GM06990 (cell line): ENCODE data around the gene TRA2B.

Experiments
- DNase-seq: peaks from one replicate; pipeline ENCODE4 v3.0.0-alpha.2; 2011; ENCODE audit not compliant: insufficient read length; ENCODE audit errors: extremely low read depth
- H3K27me3 ChIP-seq: replicated peaks from 2 replicates; pipeline ENCODE4 v1.6.0; 2011; ENCODE audit warnings: low read length; ENCODE audit not compliant: control insufficient read depth, insufficient read depth
- H3K36me3 ChIP-seq: 2 replicates; pipeline ENCODE4 v1.5.1; 2011; ENCODE audit warnings: low read length; ENCODE audit not compliant: control insufficient read depth, insufficient read depth
- H3K4me3 ChIP-seq: replicated peaks from 2 replicates; pipeline ENCODE4 v1.5.1; 2011; ENCODE audit warnings: low read depth, mild to moderate bottlenecking, control low read depth, low read length
- CTCF ChIP-seq: IDR thresholded peaks from 2 replicates; pipeline ENCODE4 v1.5.1; 2011; ENCODE audit warnings: low read length, control low read depth, mild to moderate bottlenecking, inconsistent platforms; ENCODE audit not compliant: insufficient read depth, poor library complexity, severe bottlenecking

The TRA2B gene

DNA sequence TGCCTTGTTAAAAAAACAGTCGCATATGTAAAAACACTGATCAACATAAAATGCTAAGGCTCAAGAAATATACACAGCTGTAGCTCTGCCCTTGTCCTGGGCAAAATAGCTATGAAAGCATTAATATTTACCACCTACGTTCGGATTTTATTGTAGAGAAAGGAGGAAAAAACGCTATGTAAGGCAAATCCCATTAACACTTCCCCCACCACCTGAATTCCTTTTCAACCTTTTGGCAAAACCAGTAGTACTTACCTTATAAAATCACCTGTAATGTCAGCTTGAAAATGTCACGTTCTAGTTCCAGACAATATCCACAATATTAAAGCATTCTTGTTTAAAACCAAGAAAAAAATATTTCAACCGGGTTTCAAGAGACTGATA, 3.6 kb downstream of the TRA2B start:
- no peak for TF ChIP-seq CTCF
- Histone ChIP-seq H3K4me3 (peak overlapping the region; percentile 100), H3K27me3 (no peaks in the 10 kb centered on the region), H3K36me3 (peaks cover 3% of the 10 kb centered on the region)
- DNase-seq: no peak

DNA sequence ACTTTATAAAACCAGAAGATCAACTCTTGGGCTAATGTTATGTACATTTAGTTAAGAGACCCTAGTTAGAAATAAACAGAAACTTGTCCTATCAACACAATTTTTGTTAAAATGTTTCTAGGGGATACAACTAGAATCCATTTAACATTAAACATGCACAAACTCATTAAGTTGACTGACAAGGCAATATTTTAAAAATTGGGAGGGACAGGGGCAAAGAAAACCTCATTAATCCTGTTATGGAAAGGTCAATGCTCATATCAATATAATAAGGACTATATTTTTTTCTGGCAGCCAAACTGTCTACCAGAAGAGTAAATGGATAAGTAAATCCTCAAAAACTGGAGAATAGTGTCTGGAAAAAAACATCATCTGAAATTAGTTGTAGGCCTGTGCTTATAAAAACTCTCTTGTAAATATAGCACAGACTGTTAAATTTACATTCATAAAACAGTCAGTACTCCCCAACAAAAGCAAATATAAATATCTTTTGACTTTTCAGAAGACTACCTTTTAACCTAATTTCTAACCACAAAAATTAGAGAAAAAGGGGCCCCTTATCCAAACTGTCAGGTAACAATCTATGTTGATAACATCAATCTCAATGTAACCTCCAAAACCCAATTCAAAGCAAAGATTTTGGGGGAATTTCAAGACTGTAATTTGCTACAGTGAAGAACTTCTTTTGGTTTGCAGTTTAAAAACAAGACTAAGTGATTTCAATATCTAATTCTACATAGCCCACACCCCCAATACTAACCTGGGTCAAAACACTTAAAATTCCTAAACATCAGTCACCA, 4.2 kb downstream of the TRA2B start:
- no peaks in the 10 kb centered on the region for H3K27me3 ChIP-seq
- no peak for TF ChIP-seq CTCF
- DNase-seq: no peak
- H3K4me3 ChIP-seq: peak overlapping the region; percentile 100
- peaks cover 3% of the 10 kb centered on the region for H3K36me3 ChIP-seq

GRCh38 chr3:185931777-185932612, 5.8 kb downstream of the TRA2B start:
- DNase-seq: no peak
- H3K36me3 ChIP-seq: peaks cover 9% of the 10 kb centered on the region
- no peak for TF ChIP-seq CTCF
- H3K27me3 ChIP-seq: no peaks in the 10 kb centered on the region
- peak overlapping the region; percentile 100 for H3K4me3 ChIP-seq

GRCh38 chr3:185930393-185931107, 7.3 kb downstream of the TRA2B start:
- peak overlapping the region; percentile 43 for H3K4me3 ChIP-seq
- no peak for TF ChIP-seq CTCF

DNA sequence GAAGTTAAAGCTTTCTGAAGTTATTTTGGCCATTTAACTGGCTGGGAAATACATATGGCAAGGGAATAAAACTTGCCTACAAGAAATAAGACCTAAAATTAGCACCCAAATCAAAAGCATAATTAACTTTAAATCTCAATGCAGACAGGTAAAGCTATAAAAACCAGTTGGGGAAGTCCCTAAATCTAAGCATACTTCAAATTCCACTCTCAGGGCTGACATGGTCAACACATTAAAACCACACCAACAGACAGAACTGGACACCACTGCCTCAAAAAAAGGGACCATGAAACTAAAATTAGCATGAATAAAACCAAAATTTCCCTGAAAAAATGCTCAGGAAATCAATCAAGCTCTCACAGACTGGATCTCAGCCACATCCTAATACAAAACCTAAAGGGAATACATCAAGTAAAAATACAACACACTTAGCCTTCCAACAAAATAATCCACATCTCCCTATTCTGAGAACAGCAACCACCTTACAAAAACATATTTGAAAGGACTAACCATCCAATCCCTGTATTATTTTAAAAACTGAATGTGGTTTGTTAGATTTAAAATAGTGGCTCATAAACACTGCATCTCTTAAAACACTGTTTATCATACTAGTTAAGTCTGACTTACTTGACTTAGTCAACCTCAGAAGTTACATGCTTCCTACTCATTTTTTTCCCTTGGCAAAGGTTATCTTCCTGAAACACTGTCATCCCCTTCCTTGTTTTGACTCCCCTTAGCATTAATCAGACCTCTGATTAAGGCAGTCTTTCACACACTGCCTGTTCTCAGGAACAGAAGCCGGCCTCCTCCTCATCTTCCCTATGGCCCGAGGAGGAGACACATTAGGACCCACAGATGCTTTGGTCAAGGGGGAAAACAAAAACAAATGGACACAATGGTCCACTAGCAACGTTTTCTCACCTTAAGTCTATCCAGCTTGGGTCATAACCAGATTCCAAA, 8.3 kb downstream of the TRA2B start:
- no peak for DNase-seq
- Histone ChIP-seq H3K4me3 (peak overlapping the region; percentile 31), H3K27me3 (no peaks in the 10 kb centered on the region), H3K36me3 (peaks cover 15% of the 10 kb centered on the region)
- no peak for TF ChIP-seq CTCF

More at GRCh38 chr3:185930393-185931107, 7.3 kb downstream of the TRA2B start:
- peaks cover 14% of the 10 kb centered on the region for H3K36me3 ChIP-seq
- no peak for DNase-seq
- no peaks in the 10 kb centered on the region for H3K27me3 ChIP-seq
